OCI-LY7 (cell line): ENCODE measurements around the gene CNOT4. TPM values are rescaled to one million over a fixed set of nuclear protein-coding genes. Genes with fewer than 3 reads are reported as not detected.
"Not testable (repeated sequence)": the region's sequence is repeated elsewhere in the genome, so short reads cannot be mapped to it uniquely, and the experiment has no call there.

Experiments used
- BruUV-seq: library from RNA; stranded (reverse); fragments of 400-500 nt; replicated peaks from 2 replicates; lab custom pipeline; 2021; lab: Mats Ljungman, UMichigan
- CTCF ChIA-PET: fragments of 300-600 bp; sonication (Branson Sonifier 250); formaldehyde crosslinking; loops from one replicate; lab custom pipeline; 2022; ENCODE audit warnings: antibody characterized with exemption; ENCODE audit not compliant: unreplicated experiment; lab: Charles Lee
- POLR2A ChIA-PET: fragments of 300-600 bp; sonication (Branson Sonifier 250); formaldehyde crosslinking; loops from one replicate; lab custom pipeline; 2022; ENCODE audit warnings: antibody characterized with exemption; lab: Charles Lee
- DNase-seq: peaks from one replicate; pipeline ENCODE4 v3.0.0-alpha.2; 2015; ENCODE audit warnings: low spot score
- H2AFZ ChIP-seq: fragments of 200-600 bp; sonication (generic), shearing (Covaris generic); 2 replicates; pipeline ENCODE4 v1.6.1; 2014; ENCODE audit warnings: mild to moderate bottlenecking, antibody characterized with exemption, low read length, moderate library complexity
- H3K27ac ChIP-seq: fragments of 200-600 bp; sonication (generic); 2 replicates; pipeline ENCODE4 v1.5.1; 2014; ENCODE audit warnings: mixed run types, low read depth, mild to moderate bottlenecking, moderate library complexity, low read length, inconsistent platforms; ENCODE audit not compliant: poor library complexity, severe bottlenecking
- H3K36me3 ChIP-seq: fragments of 200-600 bp; sonication (generic); 2 replicates; pipeline ENCODE4 v1.6.1; 2014; ENCODE audit warnings: mild to moderate bottlenecking, antibody characterized with exemption, low read length, moderate library complexity, mixed read lengths; ENCODE audit not compliant: insufficient read depth
- H3K4me1 ChIP-seq: fragments of 200-600 bp; sonication (generic); 2 replicates; pipeline ENCODE4 v1.5.1; 2014; ENCODE audit warnings: mild to moderate bottlenecking, low read length; ENCODE audit not compliant: insufficient read depth, poor library complexity, severe bottlenecking
- H3K4me2 ChIP-seq: fragments of 200-600 bp; sonication (generic); 2 replicates; pipeline ENCODE4 v1.6.1; 2014; ENCODE audit warnings: mild to moderate bottlenecking, low read length
- H3K4me3 ChIP-seq: fragments of 200-600 bp; sonication (generic); 2 replicates; pipeline ENCODE4 v1.5.1; 2014; ENCODE audit warnings: mild to moderate bottlenecking, low read depth, low read length; ENCODE audit not compliant: poor library complexity, severe bottlenecking
- H3K79me2 ChIP-seq: fragments of 200-600 bp; sonication (generic); 2 replicates; pipeline ENCODE4 v1.6.1; 2016; ENCODE audit warnings: low read depth, mild to moderate bottlenecking, low read length, moderate library complexity, mixed read lengths; ENCODE audit not compliant: insufficient read depth
- H3K9me2 ChIP-seq: fragments of 200-600 bp; sonication (generic); 2 replicates; pipeline ENCODE4 v1.6.1; 2016; ENCODE audit warnings: mild to moderate bottlenecking, low read length, mixed read lengths; ENCODE audit not compliant: insufficient read depth
- H3K9me3 ChIP-seq: fragments of 200-600 bp; sonication (generic); 2 replicates; pipeline ENCODE4 v1.6.1; 2014; ENCODE audit warnings: mild to moderate bottlenecking, mixed run types, low read length, mixed read lengths
- H4K20me1 ChIP-seq: fragments of 200-600 bp; sonication (generic); 2 replicates; pipeline ENCODE4 v1.6.1; 2014; ENCODE audit warnings: mild to moderate bottlenecking, antibody characterized with exemption, low read length, moderate library complexity, mixed read lengths; ENCODE audit not compliant: insufficient read depth
- CTCF ChIP-seq: fragments of 200-600 bp; sonication (generic); conservative IDR thresholded peaks from 2 replicates; pipeline ENCODE4 v1.5.1; 2014; ENCODE audit warnings: mild to moderate bottlenecking, antibody characterized with exemption, low read length, moderate library complexity, mixed read lengths
- EZH2phosphoT487 ChIP-seq: fragments of 200-600 bp; sonication (generic); IDR thresholded peaks from 2 replicates; pipeline ENCODE4 v1.6.1; 2018; ENCODE audit warnings: low read depth, borderline replicate concordance, mild to moderate bottlenecking, mixed run types, antibody characterized with exemption, low read length, moderate library complexity, mixed read lengths
- intact Hi-C: fragments of 100-400 bp; cut with micrococcal nuclease; formaldehyde crosslinking; loops from one replicate; pipeline ENCODE4 v1.10.0; 2022; ENCODE audit not compliant: unreplicated experiment
- total RNA-seq, 2 experiments: library from RNA; depleted of rRNA in 1 of 2; stranded (reverse); fragments of >200 nt in 1 of 2; shearing (Covaris generic) in 1 of 2; gene quantifications; 2 replicates each; pipeline ENCODE4 v1.2.3, GENCODE V29; 2014 to 2022

CNOT4 gene
- total RNA-seq, 2 experiments from 2014 or later, result 18.7 to 21.9 TPM

GRCh38 chr7:135355377-135356048 is 154.4 kb downstream of the CNOT4 start:
- no peak overlapping the region for H3K27ac ChIP-seq
- no peak for DNase-seq
- no peaks in the 10 kb centered on the region for H3K79me2 ChIP-seq
- no peaks in the 10 kb centered on the region for H3K4me1 ChIP-seq
- H2AFZ ChIP-seq, result no peak overlapping the region
- intact Hi-C loops, result no loop called here
- H3K9me2 ChIP-seq, result no peaks in the 10 kb centered on the region
- H3K4me2 ChIP-seq, result no peak overlapping the region
- no peaks in the 10 kb centered on the region for H4K20me1 ChIP-seq
- no TSS peak for BruUV-seq
- no peaks in the 10 kb centered on the region for H3K9me3 ChIP-seq
- H3K4me3 ChIP-seq, result no peak overlapping the region
- H3K36me3 ChIP-seq, result no peaks in the 10 kb centered on the region
- TF ChIP-seq EZH2phosphoT487, result no peak
- no peak for TF ChIP-seq CTCF
- ChIA-PET POLR2A (no interaction called here), CTCF (no interaction called here)

- H3K4me1 ChIP-seq, result no peaks in the 10 kb centered on the region
- no peaks in the 10 kb centered on the region for H3K9me3 ChIP-seq
- no TSS peak for BruUV-seq
- no peak overlapping the region for H3K4me3 ChIP-seq
- no peaks in the 10 kb centered on the region for H3K9me2 ChIP-seq
- intact Hi-C loops, result no loop called here
- H3K36me3 ChIP-seq, result no peaks in the 10 kb centered on the region
- TF ChIP-seq CTCF (no peak), EZH2phosphoT487 (no peak)
- H4K20me1 ChIP-seq, result no peaks in the 10 kb centered on the region
- H3K4me2 ChIP-seq, result no peak overlapping the region
- POLR2A ChIA-PET, result no interaction called here
- no peaks in the 10 kb centered on the region for H3K79me2 ChIP-seq
- no peak overlapping the region for H3K27ac ChIP-seq
- H2AFZ ChIP-seq, result no peak overlapping the region
- CTCF ChIA-PET, result no interaction called here
- DNase-seq, result no peak
Measured at GRCh38 chr7:135353832-135354231, 156.1 kb downstream of the CNOT4 start.

- intact Hi-C loops, result no loop called here
- ChIA-PET CTCF (no interaction called here), POLR2A (interaction anchor here (0.5 kb wide), 1 partner anchor 100 kb away, joined by 3 read pairs; no protein-coding TSS in a partner anchor)
- Histone ChIP-seq H3K4me1 (no peaks in the 10 kb centered on the region), H3K9me3 (no peaks in the 10 kb centered on the region), H2AFZ (no peak overlapping the region), H3K9me2 (no peaks in the 10 kb centered on the region), H4K20me1 (no peaks in the 10 kb centered on the region), H3K79me2 (no peaks in the 10 kb centered on the region), H3K4me3 (no peak overlapping the region), H3K36me3 (no peaks in the 10 kb centered on the region), H3K4me2 (no peak overlapping the region), H3K27ac (no peak overlapping the region)
- no peak for DNase-seq
- TF ChIP-seq EZH2phosphoT487, result no peak
- TF ChIP-seq CTCF, result no peak
- no TSS peak for BruUV-seq
Measured at GRCh38 chr7:135352285-135352684, 157.6 kb downstream of the CNOT4 start.

GRCh38 chr7:135351070-135351469 is 158.8 kb downstream of the CNOT4 start:
- H3K27ac ChIP-seq, intact Hi-C loops, H3K9me3 ChIP-seq, DNase-seq, H3K36me3 ChIP-seq, H4K20me1 ChIP-seq, H3K9me2 ChIP-seq, H3K4me1 ChIP-seq, H3K4me2 ChIP-seq, CTCF ChIA-PET, H2AFZ ChIP-seq, BruUV-seq, H3K4me3 ChIP-seq, H3K79me2 ChIP-seq: not testable (repeated sequence)
- POLR2A ChIA-PET, result interaction anchor here (0.7 kb wide), 1 partner anchor 75 kb away, joined by 3 read pairs; no protein-coding TSS in a partner anchor
